NCI-H187 (cell line): ENCODE results near the gene IFI30.

Source experiments
- DNase-seq, 2 experiments: peaks; one replicate each; lab custom pipeline; 2025; lab: John Stamatoyannopoulos, UW

Gene IFI30

GRCh38 chr19:18173572-18174288 is at the start of gene IFI30:
Gene IFI30 (plus strand): TSS chr19:18173813. CDS start chr19:18173842, 29 bp downstream.
- DNase-seq, result peak in 1 of 2 experiments; percentile 15

- no peak for DNase-seq
Measured at GRCh38 chr19:18123819-18124218, 49.8 kb upstream of the IFI30 start.

GRCh38 chr19:18126097-18126496 is 47.5 kb upstream of the IFI30 start:
- DNase-seq, result no peak

DNA sequence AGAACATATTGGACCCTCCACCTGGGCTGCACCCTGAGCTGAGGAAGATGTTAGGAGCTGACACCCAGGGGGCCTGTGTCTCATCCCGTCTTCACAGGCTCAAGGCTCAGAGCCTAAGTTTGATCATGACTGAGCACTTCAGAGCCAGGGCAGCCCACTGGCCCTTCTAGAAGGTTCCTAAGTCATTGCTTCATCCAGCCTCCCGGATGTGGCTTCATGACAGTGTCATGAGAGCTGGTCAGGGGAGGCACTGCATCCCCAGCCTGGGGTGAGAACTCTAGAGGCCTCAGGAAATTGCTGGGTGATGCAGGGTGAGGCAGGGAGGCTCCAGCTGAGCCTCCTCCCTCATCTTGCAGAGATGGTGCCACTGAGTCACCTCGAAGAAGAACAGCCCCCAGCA is 45.6 kb upstream of the IFI30 start:
- DNase-seq, result no peak

DNA sequence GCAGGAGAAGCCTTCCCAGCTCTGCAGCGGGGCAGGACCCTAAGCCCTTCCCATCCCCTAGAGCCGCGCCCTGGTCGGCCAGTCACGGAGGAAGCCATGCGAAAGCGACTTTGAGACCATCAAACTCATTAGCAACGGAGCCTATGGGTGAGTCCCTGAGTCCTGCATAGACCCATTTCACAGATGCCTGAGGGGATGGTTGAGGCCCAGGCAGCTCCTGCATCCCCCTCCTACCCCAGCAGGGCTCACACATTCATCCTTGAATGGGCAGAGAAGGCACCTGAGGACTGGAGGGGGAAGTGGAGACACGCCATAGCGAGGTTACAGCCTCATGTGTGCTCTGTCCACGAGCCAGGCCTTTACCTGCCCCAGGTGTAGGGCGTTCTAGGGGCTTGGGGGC is 44.8 kb upstream of the IFI30 start:
- DNase-seq, result no peak

DNA sequence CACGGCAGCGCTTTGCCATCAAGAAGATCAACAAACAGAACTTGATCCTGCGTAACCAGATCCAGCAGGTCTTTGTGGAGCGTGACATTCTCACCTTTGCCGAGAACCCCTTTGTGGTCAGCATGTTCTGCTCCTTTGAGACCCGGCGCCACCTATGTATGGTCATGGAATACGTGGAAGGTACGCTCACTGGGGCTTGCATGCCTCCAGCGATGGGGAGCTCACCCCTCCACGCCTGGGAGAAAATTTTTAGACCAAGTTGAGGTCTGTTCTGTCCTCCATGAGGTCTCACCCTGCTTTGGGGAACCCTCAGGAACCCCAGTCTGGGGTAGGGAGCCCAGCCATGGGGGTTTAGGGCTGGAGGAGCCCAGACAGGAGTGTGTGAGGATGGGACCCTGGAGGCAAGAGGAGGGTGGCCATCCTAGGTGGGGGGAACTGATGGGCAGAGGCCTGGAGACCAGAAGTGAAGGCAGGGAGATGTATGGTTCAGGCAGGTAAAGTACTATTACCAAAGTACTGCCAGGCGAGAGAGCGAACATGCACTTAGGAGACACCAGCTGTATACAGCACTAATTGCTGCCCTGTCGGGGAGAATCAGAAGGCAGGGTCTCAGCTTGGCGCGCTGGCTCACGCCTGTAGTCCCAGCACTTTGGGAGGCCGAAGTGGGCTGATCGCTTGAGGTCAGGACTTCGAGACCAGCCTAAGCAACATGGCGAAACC is 42.9 kb upstream of the IFI30 start:
- DNase-seq, result no peak

DNA sequence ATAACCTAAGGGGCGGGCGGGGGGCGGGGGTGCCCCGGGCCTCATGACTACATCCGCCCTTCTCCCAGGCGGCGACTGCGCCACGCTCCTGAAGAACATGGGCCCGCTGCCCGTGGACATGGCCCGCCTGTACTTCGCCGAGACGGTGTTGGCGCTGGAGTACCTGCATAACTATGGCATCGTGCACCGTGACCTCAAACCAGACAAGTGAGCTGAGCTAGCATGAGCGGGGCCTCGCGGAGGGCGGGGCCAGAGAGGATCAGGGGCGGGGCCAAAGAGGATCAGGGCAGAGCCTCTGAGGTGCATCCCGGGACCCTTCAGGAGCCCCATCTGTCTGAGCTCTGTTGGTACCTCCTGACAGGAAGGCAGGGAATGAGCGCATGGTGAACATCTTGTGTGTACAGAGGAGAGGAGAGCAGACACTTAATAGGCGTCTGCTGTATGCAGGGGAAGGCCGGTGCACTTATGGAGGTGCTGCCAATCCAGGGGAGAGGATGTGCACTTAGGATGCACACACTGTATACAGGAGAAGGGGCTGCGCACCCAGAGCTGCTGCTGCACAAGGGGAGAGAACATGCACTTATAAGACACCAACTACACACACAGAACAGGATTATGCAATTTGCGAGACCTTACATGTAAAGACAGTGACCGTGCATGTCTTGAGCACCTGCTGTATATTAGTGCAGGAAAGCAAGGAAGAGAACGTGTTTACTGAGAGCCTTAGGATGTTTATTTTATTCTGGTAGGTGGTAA is 41.6 kb upstream of the IFI30 start:
- no peak for DNase-seq

GRCh38 chr19:18135712-18136584 is 37.7 kb upstream of the IFI30 start:
- DNase-seq, result no peak

- no peak for DNase-seq
Measured at GRCh38 chr19:18137242-18137641, 36.4 kb upstream of the IFI30 start.

- no peak for DNase-seq
Measured at GRCh38 chr19:18137657-18138339, 35.8 kb upstream of the IFI30 start.

DNA sequence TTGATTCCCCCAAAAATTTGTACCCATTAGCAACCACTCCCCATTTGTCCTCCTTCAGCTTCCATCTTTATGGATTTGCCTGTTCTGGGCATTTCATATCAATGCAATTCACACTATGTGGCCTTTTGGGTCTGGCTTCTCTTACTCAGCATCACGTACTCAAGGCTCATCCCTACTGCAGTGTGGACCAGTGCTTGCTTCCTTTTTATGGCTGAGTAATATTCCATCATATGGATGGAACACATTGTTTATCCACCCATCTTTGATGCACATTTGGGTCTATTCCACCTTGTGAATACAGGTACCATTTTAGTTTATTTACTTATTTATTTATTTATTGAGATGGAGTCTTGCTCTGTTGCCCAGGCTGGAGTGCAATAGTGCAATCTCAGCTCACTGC is 33.1 kb upstream of the IFI30 start:
- no peak for DNase-seq

DNA sequence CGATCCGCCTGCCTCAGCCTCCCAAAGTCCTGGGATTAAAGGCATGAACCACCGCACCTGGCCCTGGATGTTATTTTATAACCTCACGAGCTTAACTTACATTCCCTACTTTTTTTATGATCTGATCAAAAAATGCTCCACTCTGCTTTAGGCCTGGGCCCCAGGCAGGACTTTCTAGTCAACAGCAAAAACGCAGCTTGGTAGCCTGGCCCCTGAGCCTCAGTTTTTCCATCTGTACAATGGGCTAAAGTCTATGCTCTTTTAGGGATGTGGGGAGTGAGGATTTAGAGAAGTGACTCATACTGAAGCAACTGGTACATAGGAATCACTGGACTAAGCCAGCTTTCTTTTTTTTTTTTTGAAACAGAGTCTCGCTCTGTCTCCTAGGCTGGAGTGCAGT is 32.6 kb upstream of the IFI30 start:
- DNase-seq, result no peak

DNA sequence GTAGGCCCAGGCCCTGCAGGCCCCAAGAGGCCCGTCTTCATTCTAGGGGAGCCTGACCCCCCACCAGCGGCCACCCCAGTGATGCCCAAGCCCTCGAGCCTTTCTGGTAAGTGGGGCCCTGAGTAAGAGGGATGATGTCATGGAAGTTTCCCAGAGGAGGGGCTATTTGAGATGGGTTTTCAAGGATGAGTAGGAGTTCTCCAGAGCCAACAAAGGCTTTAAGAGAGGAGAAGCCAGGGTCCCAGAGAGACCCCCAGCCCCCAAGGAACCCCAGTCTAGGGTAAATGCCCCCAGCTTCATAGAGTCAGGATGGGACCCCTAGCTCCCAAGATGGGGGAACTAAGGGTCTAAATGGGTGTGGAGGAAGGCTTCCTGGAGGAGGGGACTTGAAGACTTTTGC is 29.7 kb upstream of the IFI30 start:
- no peak for DNase-seq

DNA sequence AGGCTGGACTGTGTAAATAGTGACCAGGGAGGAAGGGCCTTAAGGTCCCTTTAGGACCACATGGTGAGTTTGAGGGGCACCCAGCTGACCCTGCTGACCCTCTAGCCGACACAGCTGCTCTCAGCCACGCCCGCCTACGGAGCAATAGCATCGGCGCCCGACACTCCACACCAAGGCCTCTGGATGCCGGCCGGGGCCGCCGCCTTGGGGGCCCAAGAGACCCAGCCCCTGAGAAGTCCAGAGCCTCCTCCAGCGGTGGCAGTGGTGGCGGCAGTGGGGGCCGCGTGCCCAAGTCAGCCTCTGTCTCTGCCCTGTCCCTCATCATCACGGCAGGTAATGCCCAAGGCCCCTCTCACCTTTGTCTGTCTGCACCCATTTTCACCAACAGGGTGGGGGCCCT is 29.3 kb upstream of the IFI30 start:
- no peak for DNase-seq

- no peak for DNase-seq
Measured at GRCh38 chr19:18144906-18145305, 28.7 kb upstream of the IFI30 start.

GRCh38 chr19:18145391-18145999 is 28.1 kb upstream of the IFI30 start:
- DNase-seq, result no peak

GRCh38 chr19:18147396-18147795 is 26.2 kb upstream of the IFI30 start:
- DNase-seq, result no peak

DNA sequence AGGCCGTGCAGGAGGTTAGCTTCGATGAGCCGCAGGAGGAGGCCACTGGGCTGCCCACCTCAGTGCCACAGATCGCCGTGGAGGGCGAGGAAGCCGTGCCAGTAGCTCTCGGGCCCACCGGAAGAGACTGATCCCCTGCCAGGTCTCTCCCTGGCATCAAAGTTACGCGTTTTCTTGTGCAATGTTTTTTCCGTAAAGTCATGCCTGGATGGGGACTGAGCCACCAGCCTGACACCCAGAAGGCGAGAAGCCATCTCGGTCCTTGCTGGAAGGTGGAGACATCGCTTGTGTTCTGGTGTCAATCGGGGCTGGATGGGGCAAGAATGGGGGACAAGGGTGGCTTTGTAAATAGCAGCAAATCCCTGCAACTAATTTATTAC is 24.0 kb upstream of the IFI30 start:
- DNase-seq, result no peak

DNA sequence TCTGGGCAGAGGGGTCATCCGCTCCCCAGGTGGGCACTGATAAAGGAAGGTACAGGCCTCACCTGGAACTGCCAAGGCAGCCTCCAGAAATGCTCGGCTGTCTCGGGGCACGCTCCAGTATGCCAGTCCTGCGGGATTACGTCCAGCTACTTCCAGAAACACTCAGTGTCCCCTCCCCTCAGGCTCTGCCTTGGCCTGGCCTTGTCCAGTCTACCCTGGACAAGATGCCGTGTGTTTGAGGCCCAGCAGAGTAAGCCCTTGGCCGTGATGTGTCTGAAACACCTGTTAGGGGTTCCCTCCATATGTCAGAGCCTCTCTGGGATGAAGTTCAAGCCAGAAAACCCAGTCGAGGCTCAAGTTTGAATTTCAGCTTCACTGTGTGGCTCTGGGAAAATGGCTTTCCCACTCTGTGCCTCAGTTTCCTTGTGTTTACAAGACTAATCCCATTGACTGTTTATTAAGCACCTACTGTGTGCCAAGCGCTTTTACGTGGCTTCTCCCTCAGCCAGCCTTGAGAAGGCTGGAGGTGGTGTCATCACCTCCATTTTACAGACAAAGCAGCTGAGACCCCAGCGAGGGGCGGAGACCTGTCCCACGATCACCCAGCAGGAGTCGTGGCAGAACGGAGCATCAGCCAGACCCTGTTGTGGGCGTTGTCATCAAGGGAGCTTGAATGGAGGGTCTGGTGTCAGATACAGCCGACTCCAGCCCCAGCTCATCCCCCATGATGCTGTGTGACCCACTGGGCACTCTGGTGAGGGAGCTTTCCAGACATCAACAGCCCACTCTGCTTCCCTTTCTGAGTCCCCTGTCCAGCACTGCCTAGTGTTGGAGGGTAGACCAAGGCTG is 22.6 kb upstream of the IFI30 start:
- DNase-seq, result no peak

- peak; percentile 67 to 79 for DNase-seq
Measured at GRCh38 chr19:18152442-18152816, 21.2 kb upstream of the IFI30 start.
